Umbilical cord (tissue), 2 donors: Measurements from ENCODE around the gene REL. TPM values are rescaled to one million over a fixed set of nuclear protein-coding genes. Genes with fewer than 3 reads are reported as not detected.
A peak's percentile ranks its signal among the peaks of the same experiment; 100 is the strongest.
"Not testable (repeated sequence)": the region's sequence is repeated elsewhere in the genome, so short reads cannot be mapped to it uniquely, and the experiment has no call there.

Experiments used
- DNase-seq: peaks from one replicate; pipeline ENCODE4 v3.0.0-alpha.2; 2015; ENCODE audit warnings: low spot score
- total RNA-seq: library from RNA; depleted of rRNA; stranded (reverse); fragments of >200 nt; gene quantifications from one replicate; pipeline ENCODE4 v1.2.3, GENCODE V29; 2014; ENCODE audit warnings: low replicate concordance; ENCODE audit not compliant: insufficient read depth

REL gene
- total RNA-seq, 1 donor from 2014 or later: 13.2 TPM

DNA sequence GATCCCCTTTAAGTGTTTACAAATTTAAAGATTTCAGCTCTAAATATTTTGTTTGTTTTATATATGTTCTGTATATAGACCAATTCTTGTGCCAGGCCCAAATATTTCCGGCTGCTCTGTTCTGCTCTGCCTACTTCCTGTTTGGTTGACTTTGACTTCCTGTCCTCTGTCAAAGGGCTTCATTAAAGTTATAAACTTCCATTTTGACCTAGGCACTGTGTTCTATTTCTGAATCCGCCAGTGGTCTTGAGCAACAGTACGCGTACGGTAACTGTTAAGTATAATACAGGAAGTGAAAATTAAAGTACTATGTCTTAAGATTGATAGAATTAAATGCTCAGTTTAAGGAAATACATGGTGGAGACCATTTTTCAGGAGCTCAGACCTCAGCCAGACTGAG is 13.5 kb upstream of the REL start:
- DNase-seq: peak; percentile 27

- no peak for DNase-seq
Measured at GRCh38 chr2:60868589-60869273, 12.6 kb upstream of the REL start.

- no peak for DNase-seq
Measured at GRCh38 chr2:60872510-60872928, 8.9 kb upstream of the REL start.

DNA sequence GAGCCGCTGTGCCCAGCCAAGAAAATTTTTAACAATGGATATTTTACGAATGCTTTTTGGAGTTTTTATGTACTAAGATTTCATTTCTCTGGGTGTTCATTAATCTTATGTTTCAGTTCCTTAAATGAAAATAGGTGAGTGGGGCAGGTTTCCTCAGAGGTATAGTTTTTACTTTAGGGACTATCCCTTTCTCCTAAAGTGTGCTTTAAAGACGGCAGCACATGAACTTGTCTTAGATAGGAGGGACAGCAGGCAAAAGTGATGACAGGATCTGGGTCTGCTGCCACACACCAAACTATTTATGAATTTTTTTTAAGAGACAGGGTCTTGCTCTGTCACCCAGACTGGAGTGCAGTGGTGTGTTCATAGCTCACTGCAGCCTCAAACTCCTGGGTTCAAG is 8.0 kb upstream of the REL start:
- DNase-seq: no peak

DNA sequence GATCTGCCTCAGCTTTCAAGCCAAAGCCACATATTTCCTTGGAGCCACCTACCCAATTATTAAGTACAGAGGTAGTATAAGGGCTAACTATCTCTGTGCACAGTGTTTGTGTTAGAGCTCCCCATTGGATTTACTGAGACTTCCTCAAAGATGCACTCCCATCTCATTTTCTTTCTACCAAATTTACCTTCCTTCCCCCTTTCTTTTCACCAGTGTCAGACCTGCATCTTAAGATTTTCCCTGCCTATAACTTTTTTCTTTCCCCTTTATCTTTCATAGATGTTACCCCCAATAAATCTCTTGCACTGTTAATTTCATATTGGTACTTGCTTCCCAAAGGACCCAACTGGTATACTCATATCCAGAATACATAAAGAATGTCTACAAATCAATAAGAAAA is 5.9 kb upstream of the REL start:
- DNase-seq: no peak

- DNase-seq: peak; percentile 67
Measured at GRCh38 chr2:60880643-60881046, 729 bp upstream of the REL start.

GRCh38 chr2:60882971-60883753 is 1.8 kb downstream of the REL start:
- peak; percentile 18 for DNase-seq

- DNase-seq: no peak
Measured at GRCh38 chr2:60883896-60884295, 2.5 kb downstream of the REL start.

DNA sequence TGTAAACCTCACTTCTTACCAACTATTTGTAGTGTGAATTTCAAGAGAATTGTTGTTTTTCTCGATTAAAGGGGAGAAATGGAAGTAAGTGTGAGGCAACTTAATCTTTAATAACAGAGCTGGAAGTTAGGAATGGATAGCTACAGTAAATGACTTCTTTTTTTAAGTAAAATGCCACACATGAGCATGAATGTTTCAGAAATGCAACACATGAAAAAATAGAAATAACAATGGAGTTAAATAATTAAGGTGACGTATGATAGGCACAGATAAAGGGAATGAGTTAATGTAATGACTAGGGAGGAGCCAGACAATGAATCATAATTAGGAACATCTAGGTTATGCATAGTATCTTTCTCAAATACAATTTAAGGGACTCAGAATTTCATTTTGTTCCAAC is 3.4 kb downstream of the REL start:
- no peak for DNase-seq

DNA sequence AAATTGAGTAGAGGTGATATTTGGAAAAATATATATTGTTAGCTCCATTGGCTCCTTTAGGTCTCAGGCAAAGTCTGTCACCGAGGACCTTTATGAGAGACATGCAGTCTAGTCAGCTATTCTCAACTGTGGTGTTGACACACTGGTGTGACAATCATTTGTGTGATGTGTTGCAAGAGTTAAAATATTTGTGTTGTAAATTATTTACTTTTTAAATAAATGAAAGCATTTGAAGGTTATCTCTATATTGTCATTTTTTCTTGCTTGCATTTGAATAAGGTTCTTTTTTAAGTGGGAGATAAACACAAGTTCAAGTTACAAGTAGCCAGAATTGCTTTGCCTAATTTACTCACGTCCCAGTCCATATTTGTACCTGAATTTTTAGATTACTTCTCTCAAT is 4.3 kb downstream of the REL start:
- DNase-seq: no peak

DNA sequence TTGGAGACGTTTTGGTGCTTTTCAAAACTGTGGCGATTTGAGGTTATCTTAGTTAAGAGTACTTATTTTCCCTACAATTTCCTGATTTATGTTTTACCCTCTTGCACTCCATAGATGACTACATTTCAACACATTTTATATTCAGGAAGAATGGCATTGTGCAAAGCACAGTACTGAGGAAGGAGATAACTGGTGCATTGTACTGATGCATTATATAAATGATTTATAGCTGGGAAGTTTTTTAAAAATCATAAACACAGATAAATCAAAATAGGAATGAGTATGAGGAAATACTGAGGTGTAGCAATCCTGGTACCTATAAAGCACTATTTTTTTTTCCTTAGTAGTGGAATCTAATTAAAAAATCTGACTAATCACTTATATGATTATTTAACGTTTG is 5.6 kb downstream of the REL start:
- DNase-seq: no peak

GRCh38 chr2:60888853-60889252 is 7.5 kb downstream of the REL start:
- DNase-seq: no peak

DNA sequence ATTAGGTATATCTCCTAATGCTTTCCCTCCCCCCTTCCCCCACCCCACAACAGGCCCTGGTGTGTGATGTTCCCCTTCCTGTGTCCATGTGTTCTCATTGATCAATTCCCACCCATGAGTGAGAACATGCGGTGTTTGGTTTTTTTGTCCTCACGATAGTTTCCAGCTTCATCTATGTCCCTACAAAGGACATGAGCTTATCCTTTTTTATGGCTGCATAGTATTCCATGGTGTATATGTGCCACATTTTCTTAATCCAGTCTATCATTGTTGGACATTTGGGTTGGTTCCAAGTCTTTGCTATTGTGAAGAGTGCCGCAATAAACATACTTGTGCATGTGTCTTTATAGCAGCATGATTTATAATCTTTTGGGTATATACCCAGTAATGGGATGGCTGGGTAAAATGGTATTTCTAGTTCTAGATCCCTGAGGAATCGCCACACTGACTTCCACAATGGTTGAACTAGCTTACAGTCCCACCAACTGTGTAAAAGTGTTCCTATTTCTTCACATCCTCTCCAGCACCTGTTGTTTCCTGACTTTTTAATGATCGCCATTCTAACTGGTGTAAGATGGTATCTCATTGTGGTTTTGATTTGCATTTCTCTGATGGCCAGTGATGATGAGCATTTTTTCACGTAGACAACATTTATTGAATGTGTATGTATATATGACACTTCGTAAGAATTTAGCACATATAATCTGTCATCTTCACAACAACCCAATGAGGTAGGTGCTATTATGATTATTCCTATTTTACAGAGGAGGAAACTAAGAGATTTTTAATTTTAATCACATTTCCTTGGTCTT is 8.4 kb downstream of the REL start:
- DNase-seq: not testable (repeated sequence)

DNA sequence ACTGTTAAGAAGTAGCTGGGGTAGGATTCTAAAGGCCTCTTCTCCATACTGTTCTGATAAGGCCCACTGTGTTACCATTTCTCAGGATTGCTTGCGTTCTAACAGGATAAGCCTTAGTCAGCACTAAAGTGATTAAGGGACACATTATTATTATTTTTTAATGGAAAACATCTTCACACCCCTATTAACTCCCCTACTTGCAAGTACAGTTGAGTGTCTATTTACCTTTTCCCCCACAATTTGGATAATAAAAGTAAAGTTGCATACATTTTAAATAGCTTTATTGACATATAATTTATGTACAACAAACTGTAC is 9.0 kb downstream of the REL start:
- no peak for DNase-seq

DNA sequence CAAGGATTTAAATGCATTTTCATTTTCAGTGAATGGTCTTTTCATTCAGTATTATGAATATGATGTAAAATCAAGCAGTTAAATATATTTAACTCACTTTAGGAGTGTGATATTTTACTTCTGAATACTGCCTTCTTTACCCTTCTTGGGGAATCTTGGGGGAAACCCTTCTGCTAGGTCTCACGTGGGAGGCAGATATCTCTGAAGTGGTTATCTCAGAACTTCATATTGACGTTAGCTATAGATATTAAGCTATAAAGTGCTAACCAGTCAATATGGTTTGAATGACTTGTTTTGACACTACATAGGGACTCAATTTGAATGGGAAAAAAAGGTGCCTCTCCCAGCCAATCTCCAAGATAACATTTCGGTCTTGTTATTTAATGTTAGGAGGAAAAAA is 9.8 kb downstream of the REL start:
- no peak for DNase-seq

- no peak for DNase-seq
Measured at GRCh38 chr2:60898567-60898966, 17.2 kb downstream of the REL start.

DNA sequence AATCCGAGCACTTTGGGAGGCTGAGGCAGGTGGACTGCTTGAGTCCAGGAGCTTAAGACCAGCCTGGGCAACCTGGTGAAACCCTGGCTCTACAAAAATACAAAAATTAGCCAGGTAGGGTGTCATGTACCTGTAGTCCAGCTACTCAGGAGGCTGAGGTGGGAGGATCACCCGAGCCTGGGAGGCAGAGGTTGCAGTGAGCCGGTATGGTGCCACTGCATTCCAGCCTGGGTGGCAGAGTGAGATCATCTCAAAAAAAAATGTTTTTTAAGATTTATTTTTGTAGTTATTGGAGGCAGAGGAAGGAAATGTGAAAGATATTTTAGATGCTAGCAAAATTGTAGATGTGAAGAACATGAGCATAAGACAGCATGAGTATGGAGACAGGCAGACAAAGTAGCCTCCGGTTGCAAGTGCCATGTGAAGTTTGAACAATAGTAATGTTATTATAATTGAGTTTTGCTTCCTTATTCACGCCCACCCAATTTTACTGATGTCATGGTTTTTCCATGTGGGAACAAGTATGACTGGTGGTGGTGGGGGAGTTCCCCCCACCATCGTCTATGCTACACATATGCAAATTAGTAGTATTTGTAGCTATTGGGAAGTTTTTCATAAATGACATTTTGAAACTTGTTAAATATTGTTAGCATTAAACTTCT is 18.0 kb downstream of the REL start:
- no peak for DNase-seq

DNA sequence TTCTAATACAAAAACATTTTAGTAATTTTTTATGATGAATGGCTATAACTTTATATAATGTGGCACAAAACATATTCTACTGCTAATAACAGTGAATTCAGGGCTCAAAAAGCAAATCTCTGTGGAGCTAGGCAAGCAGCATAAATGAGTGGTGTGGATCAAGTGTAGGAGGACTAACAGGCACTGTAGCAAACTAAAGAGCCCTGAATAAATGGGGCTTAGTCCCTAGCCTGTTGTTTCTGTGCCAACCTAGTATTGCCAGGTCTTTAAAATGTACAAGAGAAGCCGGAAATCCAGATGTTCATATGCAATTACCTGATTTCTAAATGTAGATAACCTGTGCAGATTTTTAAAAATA is 18.5 kb downstream of the REL start:
- DNase-seq: no peak

GRCh38 chr2:60901296-60901695 is 19.9 kb downstream of the REL start:
- not testable (repeated sequence) for DNase-seq

DNA sequence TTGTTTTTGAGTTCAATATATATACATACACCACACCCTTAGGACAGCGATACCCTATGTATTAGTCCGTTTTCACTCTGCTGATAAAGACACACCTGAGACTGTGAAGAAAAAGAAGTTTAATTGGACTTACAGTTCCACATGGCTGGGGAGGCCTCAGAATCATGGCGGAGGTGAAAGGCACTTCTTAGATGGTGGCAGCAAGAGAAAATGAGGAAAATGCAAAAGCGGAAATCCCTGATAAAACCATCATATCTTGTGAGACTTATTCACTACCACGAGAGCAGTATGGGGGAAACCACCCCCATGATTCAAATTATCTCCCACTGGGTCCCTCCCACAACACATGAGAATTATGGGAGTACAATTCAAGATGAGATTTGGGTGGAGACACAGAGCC is 24.5 kb downstream of the REL start:
- DNase-seq: not testable (repeated sequence)

DNA sequence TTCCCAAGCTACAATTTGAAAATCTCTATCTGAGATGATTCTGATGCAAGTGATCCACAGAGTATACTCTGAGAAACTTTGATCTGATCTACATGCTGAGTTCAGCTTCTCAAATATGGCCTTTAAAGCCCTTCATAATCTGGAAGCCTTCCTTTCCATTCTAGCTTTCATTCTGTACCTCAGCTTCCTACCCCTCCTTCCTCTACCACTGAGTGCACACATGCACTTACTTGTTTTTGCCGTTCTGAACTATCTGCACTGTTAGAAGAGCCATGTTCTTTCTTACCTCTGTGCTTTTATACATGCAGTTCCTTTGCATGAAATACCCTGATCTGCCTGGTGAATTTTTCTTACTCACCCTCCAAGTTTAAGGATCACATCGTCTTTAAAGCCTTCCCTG is 25.0 kb downstream of the REL start:
- DNase-seq: no peak

- DNase-seq: no peak
Measured at GRCh38 chr2:60907329-60907728, 26.0 kb downstream of the REL start.
